ENCODE results near the gene TRIM41. TPM values are rescaled to one million over a fixed set of nuclear protein-coding genes. Genes with fewer than 3 reads are reported as not detected.
A peak's percentile ranks its signal among the peaks of the same experiment; 100 is the strongest.

The TRIM41 gene
- polyA plus RNA-seq (2013, experiment 1 of 2) = 19.1 TPM
- 19.0 TPM for polyA plus RNA-seq (2013, experiment 2 of 2)

- peak within 1 kb of the TSS; percentile 63 for H2BK5ac ChIP-seq (ENCODE audit: low read depth, low read length, poor library complexity, severe bottlenecking)
- H3K4me1 ChIP-seq (ENCODE audit: control insufficient read depth, insufficient read depth, low read depth, low read length) = peaks cover 10% of the 10 kb centered on the region
- H3K4me2 ChIP-seq (ENCODE audit: low read length, poor library complexity, severe bottlenecking) = peak within 1 kb of the TSS; percentile 87
- peak within 1 kb of the TSS; percentile 55 to 79 for H2BK12ac ChIP-seq (ENCODE audit: low read length in 2 of 2)
- H2BK15ac ChIP-seq (ENCODE audit: low read depth, poor library complexity, severe bottlenecking) = no peak within 1 kb of the TSS
- H3K4ac ChIP-seq (ENCODE audit: low read depth in 1 of 2, low read length in 2 of 2) = peak within 1 kb of the TSS; percentile 96 to 97
- peak within 1 kb of the TSS; percentile 39 for H2AFZ ChIP-seq (ENCODE audit: low read depth, low read length)
- H3K36me3 ChIP-seq (ENCODE audit: control insufficient read depth in 1 of 2, insufficient read depth in 2 of 2, low read depth in 1 of 2, low read length in 2 of 2) = peaks cover 6 to 23% of the 10 kb centered on the region in 2 experiments
- peak within 1 kb of the TSS; percentile 89 for H2BK120ac ChIP-seq (ENCODE audit: low read depth, low read length)
- H3K18ac ChIP-seq (ENCODE audit: low read depth in 1 of 2, low read length in 2 of 2) = peak within 1 kb of the TSS; percentile 97 to 99
- peak within 1 kb of the TSS; percentile 83 to 98 for H3K4me3 ChIP-seq (ENCODE audit: insufficient read depth in 1 of 2, low read depth in 1 of 2, low read length in 2 of 2)
- peak within 1 kb of the TSS; percentile 96 for H4K8ac ChIP-seq (ENCODE audit: low read length)
- no peaks in the 10 kb centered on the region for H3K27me3 ChIP-seq (ENCODE audit: control insufficient read depth in 1 of 2, insufficient read depth in 1 of 2, low read length in 2 of 2)
- peak within 1 kb of the TSS in 1 of 2 experiments; percentile 91 for H3K14ac ChIP-seq (ENCODE audit: low read length in 2 of 2)
- H2AK5ac ChIP-seq (ENCODE audit: low read length, severe bottlenecking) = no peak within 1 kb of the TSS
- H3K9me3 ChIP-seq (ENCODE audit: control insufficient read depth, low read length) = no peaks in the 10 kb centered on the region
- peaks cover 7% of the 10 kb centered on the region for H3K79me1 ChIP-seq (replicated peaks; ENCODE audit: low read length, poor library complexity, severe bottlenecking)
- WGBS = under 1% methylated on average over 50 of the region's 59 CpGs
- DNase-seq = peak; percentile 99
- peak within 1 kb of the TSS; percentile 95 for H4K91ac ChIP-seq (ENCODE audit: low read length)
- H3K23ac ChIP-seq (ENCODE audit: low read length in 2 of 2) = peak within 1 kb of the TSS in 1 of 2 experiments; percentile 70
- peak within 1 kb of the TSS; percentile 97 for H3K9ac ChIP-seq (ENCODE audit: low read length)
- H3K27ac ChIP-seq (ENCODE audit: low read length, poor library complexity, severe bottlenecking) = peak within 1 kb of the TSS; percentile 99
These were observed at the start of gene TRIM41 for GRCh38 chr5:181223058-181223728. Gene TRIM41 (plus strand): TSS chr5:181223281. CDS start chr5:181224000, 719 bp downstream.

- Histone ChIP-seq H2BK120ac (ENCODE audit: low read depth, low read length) (no peak overlapping the region), H2BK15ac (ENCODE audit: low read depth, poor library complexity, severe bottlenecking) (no peak overlapping the region), H3K27me3 (ENCODE audit: control insufficient read depth in 1 of 2, insufficient read depth in 1 of 2, low read length in 2 of 2) (peaks cover 3 to 19% of the 10 kb centered on the region in 2 experiments), H2AFZ (ENCODE audit: low read depth, low read length) (no peak overlapping the region), H2AK5ac (ENCODE audit: low read length, severe bottlenecking) (no peak overlapping the region), H3K18ac (ENCODE audit: low read depth in 1 of 2, low read length in 2 of 2) (no peak overlapping the region), H3K4me3 (ENCODE audit: insufficient read depth in 1 of 2, low read depth in 1 of 2, low read length in 2 of 2) (peak overlapping the region in 1 of 2 experiments; percentile 59), H2BK12ac (ENCODE audit: low read length in 2 of 2) (no peak overlapping the region), H4K8ac (ENCODE audit: low read length) (no peak overlapping the region), H3K9ac (ENCODE audit: low read length) (no peak overlapping the region), H3K36me3 (ENCODE audit: control insufficient read depth in 1 of 2, insufficient read depth in 2 of 2, low read depth in 1 of 2, low read length in 2 of 2) (no peaks in the 10 kb centered on the region), H3K4me2 (ENCODE audit: low read length, poor library complexity, severe bottlenecking) (peak overlapping the region; percentile 20), H3K27ac (ENCODE audit: low read length, poor library complexity, severe bottlenecking) (no peak overlapping the region), H3K23ac (ENCODE audit: low read length in 2 of 2) (no peak overlapping the region), H3K4me1 (ENCODE audit: control insufficient read depth, insufficient read depth, low read depth, low read length) (peaks cover 23% of the 10 kb centered on the region), H3K9me3 (ENCODE audit: control insufficient read depth, low read length) (no peaks in the 10 kb centered on the region), H3K79me1 (replicated peaks; ENCODE audit: low read length, poor library complexity, severe bottlenecking) (no peaks in the 10 kb centered on the region), H4K91ac (ENCODE audit: low read length) (no peak overlapping the region), H2BK5ac (ENCODE audit: low read depth, low read length, poor library complexity, severe bottlenecking) (no peak overlapping the region), H3K4ac (ENCODE audit: low read depth in 1 of 2, low read length in 2 of 2) (no peak overlapping the region), H3K14ac (ENCODE audit: low read length in 2 of 2) (no peak overlapping the region)
- peak; percentile 52 for DNase-seq
- WGBS = 2% methylated on average over 49 of the region's 50 CpGs
These were observed 49.4 kb upstream of the TRIM41 start for GRCh38 chr5:181173420-181174342.

- H3K36me3 ChIP-seq (ENCODE audit: control insufficient read depth in 1 of 2, insufficient read depth in 2 of 2, low read depth in 1 of 2, low read length in 2 of 2) = no peaks in the 10 kb centered on the region
- no peak overlapping the region for H2AK5ac ChIP-seq (ENCODE audit: low read length, severe bottlenecking)
- H3K4me1 ChIP-seq (ENCODE audit: control insufficient read depth, insufficient read depth, low read depth, low read length) = peaks cover 11% of the 10 kb centered on the region
- no peak for DNase-seq
- no peaks in the 10 kb centered on the region for H3K9me3 ChIP-seq (ENCODE audit: control insufficient read depth, low read length)
- H2BK120ac ChIP-seq (ENCODE audit: low read depth, low read length) = no peak overlapping the region
- H3K4ac ChIP-seq (ENCODE audit: low read depth in 1 of 2, low read length in 2 of 2) = no peak overlapping the region
- H3K27ac ChIP-seq (ENCODE audit: low read length, poor library complexity, severe bottlenecking) = no peak overlapping the region
- no peak overlapping the region for H3K9ac ChIP-seq (ENCODE audit: low read length)
- no peak overlapping the region for H2BK15ac ChIP-seq (ENCODE audit: low read depth, poor library complexity, severe bottlenecking)
- no peak overlapping the region for H2AFZ ChIP-seq (ENCODE audit: low read depth, low read length)
- no peak overlapping the region for H3K18ac ChIP-seq (ENCODE audit: low read depth in 1 of 2, low read length in 2 of 2)
- H3K4me2 ChIP-seq (ENCODE audit: low read length, poor library complexity, severe bottlenecking) = no peak overlapping the region
- no peak overlapping the region for H2BK12ac ChIP-seq (ENCODE audit: low read length in 2 of 2)
- 91% methylated on average over 3 of the region's 3 CpGs for whole genome bisulfite sequencing
- H4K8ac ChIP-seq (ENCODE audit: low read length) = no peak overlapping the region
- H2BK5ac ChIP-seq (ENCODE audit: low read depth, low read length, poor library complexity, severe bottlenecking) = no peak overlapping the region
- no peak overlapping the region for H3K4me3 ChIP-seq (ENCODE audit: insufficient read depth in 1 of 2, low read depth in 1 of 2, low read length in 2 of 2)
- no peak overlapping the region for H4K91ac ChIP-seq (ENCODE audit: low read length)
- no peak overlapping the region for H3K23ac ChIP-seq (ENCODE audit: low read length in 2 of 2)
- H3K27me3 ChIP-seq (ENCODE audit: control insufficient read depth in 1 of 2, insufficient read depth in 1 of 2, low read length in 2 of 2) = peaks cover 6 to 15% of the 10 kb centered on the region in 2 experiments
- H3K79me1 ChIP-seq (replicated peaks; ENCODE audit: low read length, poor library complexity, severe bottlenecking) = no peaks in the 10 kb centered on the region
- H3K14ac ChIP-seq (ENCODE audit: low read length in 2 of 2) = no peak overlapping the region
These were observed 46.7 kb upstream of the TRIM41 start for GRCh38 chr5:181176254-181176952.
